Measurements from ENCODE around the gene PTH.

Gene PTH

DNA sequence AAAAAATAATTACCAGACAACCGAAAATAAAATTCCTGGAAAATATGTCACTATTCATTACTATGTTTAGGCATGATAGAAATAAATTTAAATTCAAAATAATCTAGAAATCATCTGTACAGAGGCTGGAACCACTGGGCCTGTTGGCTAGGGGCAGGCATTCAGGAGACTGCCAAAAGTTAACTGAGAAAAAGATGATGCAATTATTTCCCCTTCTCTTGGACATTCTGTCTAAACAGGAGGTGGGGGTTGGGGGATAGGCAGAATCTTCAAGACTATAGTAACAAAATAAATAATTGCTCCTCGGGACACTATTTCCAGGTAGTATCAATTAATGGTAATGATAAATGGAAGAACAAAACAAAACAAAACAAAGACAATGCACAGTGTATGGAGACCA is 46.9 kb downstream of the PTH start:
- in situ Hi-C loops (cut with HindIII; ENCODE audit: low pct_ligation_motif_present, low sequenced_read_pairs) = no loop called here
- no peaks in the 10 kb centered on the region for H3K27me3 ChIP-seq (replicated peaks)
- H3K27ac ChIP-seq = no peak overlapping the region

DNA sequence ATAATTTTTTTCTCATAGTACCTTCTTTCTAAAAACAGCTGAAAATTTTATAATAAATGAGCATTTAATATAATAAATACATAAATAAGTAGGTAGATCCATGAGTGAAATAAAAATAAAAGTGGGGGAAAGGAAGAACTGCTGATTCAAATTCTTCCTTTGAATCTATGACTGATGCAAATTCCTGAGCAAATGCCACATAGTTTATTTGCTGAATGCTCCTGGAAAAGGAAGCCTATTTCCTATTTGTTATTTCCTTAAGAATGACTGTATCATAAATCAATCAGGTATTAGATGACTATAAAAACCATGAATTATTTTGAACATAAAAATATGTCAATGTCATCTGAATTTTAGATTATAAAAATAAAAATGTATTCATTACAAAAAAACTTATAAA is 49.4 kb downstream of the PTH start:
- H3K27me3 ChIP-seq (replicated peaks) = no peaks in the 10 kb centered on the region
- no peaks in the 10 kb centered on the region for H3K36me3 ChIP-seq (replicated peaks)
- in situ Hi-C loops (cut with HindIII; ENCODE audit: low pct_ligation_motif_present, low sequenced_read_pairs) = no loop called here
- TF ChIP-seq, protein P1, sequence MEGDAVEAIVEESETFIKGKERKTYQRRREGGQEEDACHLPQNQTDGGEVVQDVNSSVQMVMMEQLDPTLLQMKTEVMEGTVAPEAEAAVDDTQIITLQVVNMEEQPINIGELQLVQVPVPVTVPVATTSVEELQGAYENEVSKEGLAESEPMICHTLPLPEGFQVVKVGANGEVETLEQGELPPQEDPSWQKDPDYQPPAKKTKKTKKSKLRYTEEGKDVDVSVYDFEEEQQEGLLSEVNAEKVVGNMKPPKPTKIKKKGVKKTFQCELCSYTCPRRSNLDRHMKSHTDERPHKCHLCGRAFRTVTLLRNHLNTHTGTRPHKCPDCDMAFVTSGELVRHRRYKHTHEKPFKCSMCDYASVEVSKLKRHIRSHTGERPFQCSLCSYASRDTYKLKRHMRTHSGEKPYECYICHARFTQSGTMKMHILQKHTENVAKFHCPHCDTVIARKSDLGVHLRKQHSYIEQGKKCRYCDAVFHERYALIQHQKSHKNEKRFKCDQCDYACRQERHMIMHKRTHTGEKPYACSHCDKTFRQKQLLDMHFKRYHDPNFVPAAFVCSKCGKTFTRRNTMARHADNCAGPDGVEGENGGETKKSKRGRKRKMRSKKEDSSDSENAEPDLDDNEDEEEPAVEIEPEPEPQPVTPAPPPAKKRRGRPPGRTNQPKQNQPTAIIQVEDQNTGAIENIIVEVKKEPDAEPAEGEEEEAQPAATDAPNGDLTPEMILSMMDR (IDR thresholded peaks at IDR 0.05; ENCODE audit: low read depth, low read length, missing control alignments) = no peak
- no peak overlapping the region for H3K4me3 ChIP-seq (ENCODE audit: low read depth, low read length)
- H3K27ac ChIP-seq = no peak overlapping the region
- DNase-seq = no peak

More for the DNA sequence above, 46.9 kb downstream of the PTH start:
- TF ChIP-seq, protein P1 (IDR thresholded peaks at IDR 0.05; ENCODE audit: low read depth, low read length, missing control alignments) = no peak
- DNase-seq = no peak
- Histone ChIP-seq H3K36me3 (replicated peaks) (no peaks in the 10 kb centered on the region), H3K4me3 (ENCODE audit: low read depth, low read length) (no peak overlapping the region)

DNA sequence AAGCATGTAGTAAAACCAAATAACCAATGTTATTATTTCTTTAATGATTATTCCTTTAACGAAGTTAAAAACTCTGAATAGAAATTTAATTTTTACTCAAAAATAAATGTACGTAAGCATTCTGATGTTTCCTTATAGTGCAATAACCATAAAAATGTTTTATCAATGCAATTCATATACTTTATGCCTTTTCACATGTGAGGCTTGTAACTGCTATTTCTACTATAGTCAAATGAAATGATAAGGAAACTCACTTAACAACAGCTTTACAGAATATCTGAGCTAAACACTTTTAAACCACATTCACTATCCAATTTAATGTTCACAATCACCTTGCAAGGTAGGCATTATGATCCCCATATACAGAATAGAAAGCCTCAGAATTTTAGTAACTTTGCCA is 50.2 kb downstream of the PTH start:
- Histone ChIP-seq H3K4me3 (ENCODE audit: low read depth, low read length) (no peak overlapping the region), H3K27me3 (replicated peaks) (no peaks in the 10 kb centered on the region), H3K36me3 (replicated peaks) (no peaks in the 10 kb centered on the region), H3K27ac (no peak overlapping the region)
- in situ Hi-C loops (cut with HindIII; ENCODE audit: low pct_ligation_motif_present, low sequenced_read_pairs) = no loop called here
- TF ChIP-seq, protein P1 (IDR thresholded peaks at IDR 0.05; ENCODE audit: low read depth, low read length, missing control alignments) = no peak
- DNase-seq = no peak
